DMS53 treated with DMSO at 0.1 percent for 48 hours (cell line): ENCODE results near the gene TLCD3A.

Experiments used
- DNase-seq: peaks from one replicate; lab custom pipeline; 2025; ENCODE audit not compliant: unreplicated experiment; lab: John Stamatoyannopoulos, UW

TLCD3A gene

DNA sequence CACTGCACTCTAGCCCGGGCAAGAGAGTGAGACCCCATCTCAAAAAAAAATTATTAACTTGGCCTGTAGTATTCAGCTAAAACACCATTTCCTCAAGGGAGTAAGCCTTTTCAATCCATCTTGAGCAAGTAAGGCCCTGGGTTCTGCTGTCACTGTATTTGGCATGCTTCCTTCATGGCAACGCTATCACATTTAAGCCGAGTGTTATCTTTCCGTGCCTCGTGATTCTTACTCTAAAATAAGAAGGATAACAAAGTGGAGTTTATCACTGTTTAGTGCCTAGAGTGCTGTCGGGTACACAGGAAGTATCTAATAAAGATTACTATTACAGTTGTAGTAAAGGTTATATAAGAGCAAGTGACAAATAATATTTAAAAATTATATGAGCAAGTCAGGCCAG, 26.5 kb upstream of the TLCD3A start:
- DNase-seq, result no peak

- DNase-seq, result no peak
These were observed 24.3 kb upstream of the TLCD3A start for GRCh38 chr17:708132-708531.

GRCh38 chr17:718075-718474, 14.3 kb upstream of the TLCD3A start:
- DNase-seq, result no peak

DNA sequence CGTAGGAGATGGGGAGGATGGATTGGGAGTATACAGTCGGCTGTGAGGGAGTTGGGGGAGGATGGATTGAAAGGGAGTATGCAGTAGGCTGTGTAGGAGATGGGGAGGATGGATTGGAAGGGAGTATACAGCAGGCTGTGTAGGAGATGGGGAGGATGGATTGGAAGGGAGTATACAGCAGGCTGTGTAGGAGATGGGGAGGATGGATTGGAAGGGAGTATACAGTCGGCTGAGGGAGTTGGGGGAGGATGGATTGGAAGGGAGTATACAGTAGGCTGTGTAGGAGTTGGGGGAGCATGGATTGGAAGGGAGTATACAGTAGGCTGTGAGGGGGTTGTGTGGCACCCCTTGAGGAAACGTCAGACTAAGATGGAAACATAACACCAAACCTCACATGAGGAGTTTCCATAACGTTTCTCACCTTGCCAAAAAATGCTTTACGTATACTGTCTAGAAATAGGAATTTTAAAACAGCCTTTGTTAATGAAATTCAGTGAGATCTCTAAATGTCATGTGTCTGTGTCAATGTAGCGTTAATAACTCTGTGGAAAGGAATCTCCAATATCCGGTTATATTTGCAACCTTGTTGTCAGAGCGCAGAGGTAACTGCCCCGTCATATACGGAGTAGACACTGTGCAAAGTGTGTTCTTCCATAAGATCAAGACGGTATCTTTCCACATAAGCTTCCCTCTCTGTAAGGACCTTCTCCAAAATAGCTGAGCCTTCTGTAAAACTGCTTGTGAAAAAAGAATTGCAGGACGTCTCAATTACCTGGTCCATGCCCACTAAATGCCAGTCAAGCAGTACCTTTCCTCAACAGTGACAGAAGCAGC, 11.5 kb upstream of the TLCD3A start:
- no peak for DNase-seq

- no peak for DNase-seq
These were observed 10.9 kb upstream of the TLCD3A start for GRCh38 chr17:721540-721937.

GRCh38 chr17:725084-725483, 7.3 kb upstream of the TLCD3A start:
- no peak for DNase-seq

DNA sequence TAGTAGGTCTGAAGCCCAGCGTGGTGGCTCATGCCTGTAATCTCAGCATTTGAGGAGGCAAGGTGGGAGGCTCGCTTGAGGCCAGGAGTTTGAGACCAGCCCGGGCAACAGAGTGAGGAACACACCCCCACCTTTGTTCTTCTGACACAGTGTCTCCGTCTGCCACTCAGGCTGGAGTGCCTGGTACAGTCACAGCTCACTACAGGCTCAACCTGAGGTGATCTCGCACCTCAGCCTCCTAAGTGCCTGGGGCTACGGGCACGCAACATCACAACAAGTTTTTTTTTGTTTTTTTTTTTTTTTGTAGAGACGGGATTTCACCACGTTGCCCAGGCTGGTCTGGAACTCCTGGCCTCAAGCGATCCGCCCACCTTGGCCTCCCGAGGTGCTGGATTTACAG, 6.7 kb upstream of the TLCD3A start:
- no peak for DNase-seq

DNA sequence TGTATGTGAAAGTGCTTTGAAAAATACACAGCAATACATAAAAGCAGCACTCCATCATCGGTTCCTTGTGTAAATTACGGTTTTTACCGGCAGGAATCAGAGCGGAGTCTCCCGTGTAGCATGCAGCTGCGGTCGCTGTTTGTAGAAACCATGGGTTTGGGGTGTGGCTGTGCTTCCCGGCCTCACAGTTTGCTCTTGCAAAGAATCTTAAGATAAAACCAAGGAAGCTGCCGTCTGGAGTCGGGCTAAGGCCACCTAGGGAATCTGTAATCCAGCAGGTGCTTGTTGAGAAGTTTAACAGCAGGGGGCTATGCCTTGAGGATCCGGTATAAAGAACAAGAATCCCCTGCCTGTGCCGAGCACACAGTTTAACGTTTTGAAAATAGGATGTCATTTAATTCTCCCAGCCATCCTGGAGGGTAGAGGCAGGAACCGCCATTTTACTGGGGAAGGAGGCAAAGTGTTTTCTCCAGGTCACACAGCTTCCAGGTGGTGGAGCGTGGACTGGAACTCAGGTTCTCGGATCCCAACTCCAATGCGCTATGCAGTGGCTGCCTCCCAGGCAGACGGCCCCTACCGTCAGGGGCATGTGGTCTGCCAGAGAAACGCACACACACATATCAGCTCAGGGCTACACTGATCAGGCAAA, 6.0 kb upstream of the TLCD3A start:
- DNase-seq, result no peak

DNA sequence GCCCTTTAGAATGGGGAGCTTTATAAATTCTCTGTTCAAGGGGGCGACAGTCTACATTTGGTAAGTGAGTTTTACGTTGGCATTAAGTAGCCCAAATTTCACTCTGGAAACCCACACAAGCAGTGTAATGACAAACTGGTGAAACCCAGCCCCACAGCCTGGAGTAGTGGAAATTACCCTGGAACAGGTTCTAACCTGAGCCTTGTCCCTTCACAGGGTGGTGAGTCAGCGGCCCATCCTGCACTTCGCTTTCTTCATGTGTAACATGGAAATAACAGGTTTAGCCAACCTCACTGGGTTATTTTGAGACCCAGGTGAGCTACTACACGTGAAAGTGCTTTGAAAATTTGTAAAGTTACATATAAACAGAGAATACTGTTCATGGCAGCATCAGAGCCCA, 3.5 kb upstream of the TLCD3A start:
- no peak for DNase-seq

- DNase-seq, result peak; percentile 1
These were observed 741 bp upstream of the TLCD3A start for GRCh38 chr17:731644-732066.

DNA sequence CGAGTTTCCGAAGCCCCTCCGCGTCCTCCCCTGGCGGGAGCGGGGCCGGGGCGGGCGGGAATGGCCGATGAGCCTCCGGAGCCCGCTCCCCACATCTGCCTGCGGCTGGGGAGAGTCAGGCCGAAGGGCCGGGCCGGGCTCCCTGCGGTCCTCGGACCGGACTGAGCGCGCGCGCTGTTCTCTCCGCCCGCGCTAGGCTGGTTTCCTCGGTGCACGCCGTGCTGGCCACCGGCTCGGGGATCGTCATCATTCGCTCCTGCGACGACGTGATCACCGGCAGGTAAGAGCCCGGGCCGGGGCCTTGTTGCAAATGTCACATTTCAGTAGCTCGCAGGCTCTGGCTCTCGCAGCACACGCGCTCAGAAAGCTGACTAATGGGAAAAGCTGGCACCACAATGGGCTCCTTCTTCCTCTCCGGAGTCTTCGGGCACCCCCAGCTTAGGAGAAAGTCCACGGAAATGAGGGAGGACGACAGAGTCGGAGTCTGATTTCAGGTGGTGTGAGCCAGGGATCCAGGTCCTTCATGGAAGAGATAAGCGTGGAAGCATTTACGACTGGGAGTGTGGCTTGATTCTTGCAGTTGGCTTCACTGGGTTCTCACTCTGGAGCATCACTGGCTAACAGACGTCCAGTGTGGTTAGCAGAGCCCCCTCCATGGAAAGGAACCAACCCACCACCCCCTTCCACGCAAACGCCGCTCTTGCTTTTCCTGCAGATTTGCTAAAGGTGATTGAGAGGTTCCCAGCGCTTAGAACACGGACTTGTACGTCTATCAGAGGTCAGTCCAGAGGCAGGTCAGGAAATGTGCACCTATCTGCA, 715 bp downstream of the TLCD3A start:
- DNase-seq, result peak; percentile 11

GRCh38 chr17:733743-734142, 1.3 kb downstream of the TLCD3A start:
- no peak for DNase-seq

DNA sequence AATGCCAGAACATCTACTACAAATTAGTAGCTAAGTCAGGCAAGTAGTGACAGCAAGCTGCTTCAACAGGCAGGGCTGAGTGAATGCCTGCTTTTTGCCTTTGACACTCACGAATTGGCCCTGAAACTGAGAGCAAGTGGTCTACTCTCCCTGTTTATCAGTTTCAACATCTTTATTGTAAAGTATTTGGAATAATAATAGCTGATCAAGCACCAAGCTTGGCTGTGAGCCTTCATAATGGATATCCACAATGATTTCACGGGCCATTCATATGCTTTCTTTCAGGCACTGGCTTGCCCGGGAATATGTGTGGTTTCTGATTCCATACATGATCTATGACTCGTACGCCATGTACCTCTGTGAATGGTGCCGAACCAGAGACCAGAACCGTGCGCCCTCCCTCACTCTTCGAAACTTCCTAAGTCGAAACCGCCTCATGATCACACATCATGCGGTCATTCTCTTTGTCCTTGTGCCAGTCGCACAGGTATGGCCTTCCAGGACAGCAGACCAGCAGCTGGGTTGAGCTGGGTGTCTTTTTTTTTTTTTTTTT, 5.2 kb downstream of the TLCD3A start:
- DNase-seq, result no peak

DNA sequence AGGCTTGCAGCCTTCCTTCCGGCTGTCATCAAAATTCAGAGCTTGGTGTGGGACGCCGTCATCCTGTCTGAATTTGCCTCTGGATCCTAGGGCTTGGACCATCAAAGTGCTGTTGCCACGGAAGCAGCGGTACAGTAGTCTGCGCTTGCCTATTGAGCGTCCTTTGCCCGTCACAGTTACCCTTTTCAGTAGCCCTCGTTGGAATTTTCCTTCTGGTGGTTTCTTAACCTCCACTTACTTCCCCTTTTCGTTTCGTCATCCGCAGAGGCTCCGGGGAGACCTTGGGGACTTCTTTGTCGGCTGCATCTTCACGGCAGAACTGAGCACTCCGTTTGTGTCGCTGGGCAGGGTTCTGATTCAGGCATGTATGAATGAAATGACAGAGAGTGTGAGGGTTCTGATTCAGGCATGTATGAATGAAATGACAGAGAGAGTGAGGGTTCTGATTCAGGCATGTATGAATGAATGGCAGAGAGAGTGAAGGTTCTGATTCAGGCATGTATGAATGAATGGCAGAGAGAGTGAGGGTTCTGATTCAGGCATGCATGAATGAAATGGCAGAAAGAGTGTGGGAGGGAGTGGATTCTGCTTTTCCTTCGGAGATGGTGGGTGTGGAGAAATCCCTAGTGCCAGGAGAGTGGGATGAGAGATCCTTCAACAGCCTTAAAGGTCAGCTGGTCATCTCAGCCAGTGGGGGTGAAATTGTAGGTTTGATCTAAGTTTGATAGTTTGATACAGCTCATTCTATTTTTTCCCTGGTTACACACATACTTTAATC, 8.0 kb downstream of the TLCD3A start:
- no peak for DNase-seq

DNA sequence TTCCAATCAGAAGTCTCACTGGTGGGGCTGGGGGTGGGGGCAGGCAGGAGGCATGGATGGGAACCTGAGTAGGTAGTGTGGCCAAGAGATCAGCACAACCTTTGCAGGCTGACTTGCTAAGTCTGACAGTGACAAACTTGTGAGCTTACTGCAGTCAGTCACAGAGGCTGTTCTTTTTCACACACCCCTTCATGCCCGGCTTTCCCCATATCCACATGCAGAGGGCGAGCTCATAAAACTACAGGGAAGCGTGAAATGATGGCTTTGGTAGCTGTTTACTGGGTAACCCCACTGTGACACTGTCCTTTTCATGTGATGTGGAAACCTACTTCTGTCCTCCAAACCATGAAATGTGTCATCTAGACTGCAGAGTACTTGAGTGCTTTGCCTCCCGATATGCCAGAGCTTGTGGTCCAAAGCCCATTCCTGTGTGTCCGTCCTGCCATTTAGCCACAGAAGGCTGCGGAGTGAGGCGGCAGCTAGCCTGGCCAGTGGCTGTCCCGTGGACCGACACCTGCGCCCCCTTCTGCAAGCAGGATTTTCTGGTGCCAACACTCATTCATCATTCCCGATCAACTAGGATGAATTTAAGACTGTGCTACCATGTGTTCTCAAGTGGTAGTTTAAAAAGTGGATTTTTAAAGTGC, 9.9 kb downstream of the TLCD3A start:
- no peak for DNase-seq

DNA sequence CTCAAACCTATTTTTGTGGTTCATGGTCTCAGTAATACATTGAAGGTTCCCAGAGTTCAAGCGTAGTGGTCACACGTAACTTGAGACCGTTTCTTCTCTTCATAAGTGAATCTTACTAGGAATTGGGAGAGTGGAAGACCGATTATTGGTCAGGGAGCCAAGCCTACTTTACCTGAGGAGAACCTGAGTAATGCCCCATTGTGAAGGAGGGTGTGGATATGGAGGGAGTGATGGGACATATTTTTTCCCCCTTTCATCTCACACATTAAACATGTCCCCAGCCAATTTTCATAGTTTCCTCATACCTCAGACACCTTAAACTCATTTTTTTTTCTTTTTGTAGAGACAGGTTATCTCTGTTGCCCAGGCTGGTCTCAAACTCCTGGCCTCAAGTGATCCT, 10.7 kb downstream of the TLCD3A start:
- no peak for DNase-seq

DNA sequence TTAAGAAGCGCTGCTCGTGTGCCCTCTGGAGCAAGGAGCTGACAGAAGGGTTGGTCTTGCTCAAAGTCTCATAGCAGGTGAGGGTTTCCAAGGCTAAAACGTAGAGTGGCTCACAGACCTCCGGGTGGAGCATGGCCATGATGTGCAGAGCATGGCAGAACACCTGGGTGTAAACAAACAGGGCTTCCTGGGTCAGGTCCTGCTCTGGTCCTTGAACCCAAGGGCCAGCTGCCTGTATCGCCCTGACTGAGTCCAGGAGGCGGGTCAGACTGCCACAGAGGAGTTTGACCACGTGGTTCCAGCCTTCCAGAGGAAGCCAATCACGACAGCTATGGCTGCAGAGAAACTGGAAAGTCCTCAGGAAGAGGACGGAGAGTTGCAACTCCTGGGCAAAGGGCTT, 12.5 kb downstream of the TLCD3A start:
- no peak for DNase-seq

DNA sequence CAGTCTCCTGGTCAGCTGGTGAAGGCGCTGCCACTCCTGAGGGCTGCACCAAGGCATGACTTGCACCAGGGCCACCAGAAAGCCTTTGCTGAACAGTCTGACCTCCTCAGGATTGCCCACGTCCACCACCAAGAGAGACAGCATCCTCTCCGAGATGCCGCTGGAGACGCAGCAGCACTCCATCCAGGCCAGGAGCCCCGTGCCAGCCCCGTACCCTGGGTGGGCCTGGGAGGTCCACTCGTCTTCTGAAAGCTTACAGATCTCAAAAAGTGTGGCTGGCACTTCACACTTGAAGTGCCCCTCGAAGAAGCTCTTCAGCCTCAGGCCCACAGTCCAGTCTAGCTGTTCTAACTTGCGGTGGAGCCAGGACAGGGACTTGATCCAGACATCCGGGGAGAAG, 13.0 kb downstream of the TLCD3A start:
- DNase-seq, result no peak

GRCh38 chr17:746181-746580, 13.8 kb downstream of the TLCD3A start:
- DNase-seq, result no peak
